ENCODE measurements around the gene ABLIM3.

- no peak for TF ChIP-seq CTCF (IDR thresholded peaks at IDR 0.05; ENCODE audit: insufficient read depth, low read length)
- TF ChIP-seq REST (IDR thresholded peaks at IDR 0.05; ENCODE audit: insufficient replicate concordance, low read depth), result no peak
- no peak for TF ChIP-seq GABPA (IDR thresholded peaks at IDR 0.05; ENCODE audit: low read depth)
- TF ChIP-seq POLR2AphosphoS5 (IDR thresholded peaks at IDR 0.05; ENCODE audit: low read depth), result no peak
- no peak for TF ChIP-seq SPI1 (IDR thresholded peaks at IDR 0.05; ENCODE audit: borderline replicate concordance, low read depth)
These were observed 161.3 kb downstream of the ABLIM3 start for GRCh38 chr5:149302641-149303040.
